H1 (cell line): Measurements from ENCODE around the gene TLE4. TPM values are rescaled to one million over a fixed set of nuclear protein-coding genes. Genes with fewer than 3 reads are reported as not detected.
A peak's percentile ranks its signal among the peaks of the same experiment; 100 is the strongest.

ENCODE experiments used
- CTCF ChIA-PET: fragments of 300-600 bp; sonication (Branson Sonifier 250); formaldehyde crosslinking; loops from one replicate; lab custom pipeline; 2021; ENCODE audit not compliant: partially characterized antibody; lab: Charles Lee
- POLR2A ChIA-PET: fragments of 300-600 bp; sonication (Branson Sonifier 250); formaldehyde crosslinking; loops from one replicate; lab custom pipeline; 2021; ENCODE audit warnings: inconsistent platforms; ENCODE audit not compliant: partially characterized antibody; lab: Charles Lee
- DNase-seq, 2 experiments: peaks; one replicate each; pipeline versions ENCODE4 v3.0.0 to v3.0.0-alpha.2; 2010 to 2022; ENCODE audit warnings: low spot score in 2 of 2, low read depth in 1 of 2, mixed read lengths in 1 of 2
- FAIRE-seq: peaks from 2 replicates; lab custom pipeline; 2011; peaks lifted over from hg19 to GRCh38; lab: Jason Lieb, UNC
- H2AFZ ChIP-seq: 2 replicates; pipeline ENCODE4 v1.8.1; 2012; ENCODE audit warnings: low read length, inconsistent platforms
- H2AK5ac ChIP-seq: 2 replicates; pipeline ENCODE4 v1.6.1; 2013; ENCODE audit warnings: low read depth, low read length
- H2BK120ac ChIP-seq: replicated peaks from 2 replicates; pipeline ENCODE3; 2013; ENCODE audit warnings: low read depth, low read length, inconsistent platforms
- H2BK12ac ChIP-seq: 2 replicates; pipeline ENCODE4 v1.6.1; 2013; ENCODE audit warnings: low read depth, low read length
- H2BK15ac ChIP-seq: 2 replicates; pipeline ENCODE4 v1.6.1; 2013; ENCODE audit warnings: low read length
- H2BK20ac ChIP-seq: 2 replicates; pipeline ENCODE4 v1.6.1; 2013; ENCODE audit warnings: low read length
- H2BK5ac ChIP-seq: 2 replicates; pipeline ENCODE4 v1.6.1; 2013; ENCODE audit warnings: low read depth, low read length
- H3K14ac ChIP-seq: 2 replicates; pipeline ENCODE4 v1.6.1; 2013; ENCODE audit warnings: inconsistent platforms; ENCODE audit not compliant: insufficient read length
- H3K18ac ChIP-seq: 2 replicates; pipeline ENCODE4 v1.6.1; 2013; ENCODE audit warnings: low read length; ENCODE audit errors: extremely low read depth
- H3K23ac ChIP-seq: 2 replicates; pipeline ENCODE4 v1.6.1; 2013; ENCODE audit warnings: inconsistent platforms; ENCODE audit not compliant: insufficient read length
- H3K23me2 ChIP-seq: 2 replicates; pipeline ENCODE4 v1.6.1; 2013; ENCODE audit warnings: low read depth, low read length
- H3K27ac ChIP-seq: 2 replicates; pipeline ENCODE4 v1.6.1; 2011; ENCODE audit warnings: low read depth, low read length, inconsistent platforms
- H3K27me3 ChIP-seq, 4 experiments: replicated peaks in 1 of 4; 1 replicate in 1 of 4; 2 replicates in 3 of 4; pipeline versions ENCODE4 v1.6.1 to v1.8.1; 2011 to 2013; ENCODE audit warnings: low read length in 3 of 4, mild to moderate bottlenecking in 3 of 4, inconsistent platforms in 2 of 4, mixed read lengths in 2 of 4, moderate library complexity in 1 of 4; ENCODE audit not compliant: control insufficient read depth in 3 of 4, insufficient read depth in 3 of 4; ENCODE audit errors: extremely low read depth in 1 of 4
- H3K36me3 ChIP-seq, 4 experiments: 2 replicates each; pipeline versions ENCODE4 v1.6.1 to v1.8.1; 2011 to 2013; ENCODE audit warnings: mild to moderate bottlenecking in 4 of 4, low read length in 3 of 4, moderate library complexity in 2 of 4, control low read depth in 1 of 4, inconsistent platforms in 1 of 4; ENCODE audit not compliant: insufficient read depth in 4 of 4, control insufficient read depth in 2 of 4
- H3K4ac ChIP-seq: replicated peaks from 2 replicates; pipeline ENCODE3; 2013; ENCODE audit warnings: low read length, low read depth, mixed read lengths, inconsistent platforms; ENCODE audit not compliant: insufficient read length
- H3K4me1 ChIP-seq, 4 experiments: replicated peaks in 1 of 4; 1 replicate in 1 of 4; 2 replicates in 3 of 4; pipeline versions ENCODE4 v1.6.1 to v1.8.1; 2011 to 2013; ENCODE audit warnings: low read length in 3 of 4, inconsistent platforms in 2 of 4, mixed read lengths in 1 of 4; ENCODE audit not compliant: insufficient read depth in 4 of 4, control insufficient read depth in 3 of 4
- H3K4me2 ChIP-seq, 2 experiments: 2 replicates each; pipeline versions ENCODE4 v1.6.1 to v1.8.1; 2011 to 2013; ENCODE audit warnings: low read depth in 2 of 2, low read length in 2 of 2, control low read depth in 1 of 2, inconsistent platforms in 1 of 2, mild to moderate bottlenecking in 1 of 2; ENCODE audit not compliant: insufficient read depth in 1 of 2
- H3K4me3 ChIP-seq, 4 experiments: fragments of 200-600, 300-600 bp in 1 of 4; sonication (generic), shearing (Covaris generic), sonication (Bioruptor Twin) in 1 of 4; 2 replicates each; pipeline versions ENCODE4 v1.5.1 to v1.8.1; 2011 to 2016; ENCODE audit warnings: low read length in 4 of 4, low read depth in 3 of 4, control low read depth in 2 of 4, inconsistent platforms in 2 of 4, mild to moderate bottlenecking in 2 of 4, mixed read lengths in 1 of 4, moderate library complexity in 1 of 4; ENCODE audit not compliant: insufficient read depth in 2 of 4; ENCODE audit errors: extremely low read depth in 1 of 4
- H3K56ac ChIP-seq: replicated peaks from 2 replicates; pipeline ENCODE3; 2013; ENCODE audit warnings: low read depth, mild to moderate bottlenecking, mixed read lengths, low read length, inconsistent platforms; ENCODE audit not compliant: insufficient read length
- H3K79me1 ChIP-seq: 2 replicates; pipeline ENCODE4 v1.6.1; 2013; ENCODE audit warnings: low read depth, low read length, control low read depth
- H3K79me2 ChIP-seq, 2 experiments: 2 replicates each; pipeline versions ENCODE4 v1.6.1 to v1.8.1; 2012 to 2013; ENCODE audit warnings: low read length in 2 of 2, mild to moderate bottlenecking in 2 of 2, inconsistent platforms in 1 of 2; ENCODE audit not compliant: insufficient read depth in 2 of 2, control insufficient read depth in 1 of 2
- H3K9ac ChIP-seq, 4 experiments: replicated peaks in 1 of 4; 1 replicate in 1 of 4; 2 replicates in 3 of 4; pipeline versions ENCODE4 v1.6.1 to v1.8.1; 2011 to 2013; ENCODE audit warnings: low read depth in 3 of 4, low read length in 3 of 4, control low read depth in 2 of 4, mild to moderate bottlenecking in 2 of 4, moderate library complexity in 2 of 4, inconsistent platforms in 1 of 4; ENCODE audit errors: extremely low read depth in 1 of 4
- H3K9me3 ChIP-seq, 2 experiments: 2 replicates each; pipeline versions ENCODE4 v1.6.1 to v1.8.1; 2012 to 2013; ENCODE audit warnings: mild to moderate bottlenecking in 2 of 2, moderate library complexity in 2 of 2, control low read depth in 1 of 2, inconsistent platforms in 1 of 2, low read depth in 1 of 2, low read length in 1 of 2, mixed read lengths in 1 of 2; ENCODE audit not compliant: insufficient read depth in 2 of 2
- H4K20me1 ChIP-seq, 2 experiments: replicated peaks in 1 of 2; 2 replicates each; pipeline versions ENCODE3 to v1.8.1; 2011 to 2013; ENCODE audit warnings: inconsistent platforms in 2 of 2, low read length in 2 of 2, mild to moderate bottlenecking in 1 of 2; ENCODE audit not compliant: insufficient read depth in 2 of 2, control insufficient read depth in 1 of 2
- H4K5ac ChIP-seq: 2 replicates; pipeline ENCODE4 v1.6.1; 2013; ENCODE audit warnings: low read length, low read depth, mixed read lengths, inconsistent platforms; ENCODE audit not compliant: insufficient read length
- H4K8ac ChIP-seq: 2 replicates; pipeline ENCODE4 v1.8.0; 2013; ENCODE audit warnings: mild to moderate bottlenecking, moderate library complexity, low read length, inconsistent platforms; ENCODE audit not compliant: insufficient read depth; ENCODE audit errors: extremely low read depth
- H4K91ac ChIP-seq: replicated peaks from 2 replicates; pipeline ENCODE3; 2013; ENCODE audit warnings: low read length, mixed read lengths, inconsistent platforms; ENCODE audit not compliant: insufficient read length
- CEBPB ChIP-seq: IDR thresholded peaks from 2 replicates; pipeline ENCODE4 v1.6.1; 2012; ENCODE audit warnings: low read depth, low read length
- CHD2 ChIP-seq: IDR thresholded peaks from 2 replicates; pipeline ENCODE4 v1.6.1; 2012; ENCODE audit warnings: low read length, improper control_type of control experiment
- EGR1 ChIP-seq: IDR thresholded peaks from 2 replicates; pipeline ENCODE4 v1.6.1; 2011; ENCODE audit warnings: low read depth, low read length, borderline replicate concordance
- HDAC6 ChIP-seq: IDR thresholded peaks from one replicate; pipeline ENCODE4 v1.7.1; 2012; ENCODE audit warnings: low read depth, mild to moderate bottlenecking, inconsistent platforms, low read length, moderate library complexity
- KDM1A ChIP-seq: fragments of 200-600, 300-600 bp; sonication (generic); IDR thresholded peaks from 2 replicates; pipeline ENCODE4 v1.7.1; 2016; ENCODE audit warnings: mild to moderate bottlenecking, low read length, borderline replicate concordance
- MAX ChIP-seq: IDR thresholded peaks from 2 replicates; pipeline ENCODE4 v1.6.1; 2012; ENCODE audit warnings: inconsistent platforms
- RAD21 ChIP-seq, 2 experiments: IDR thresholded peaks in 1 of 2; conservative IDR thresholded peaks in 1 of 2; 2 replicates each; pipeline ENCODE4 v1.6.1; 2011; ENCODE audit warnings: low read depth in 2 of 2, low read length in 2 of 2, improper control_type of control experiment in 1 of 2, inconsistent platforms in 1 of 2, mild to moderate bottlenecking in 1 of 2, moderate library complexity in 1 of 2
- RBBP5 ChIP-seq: IDR thresholded peaks from 2 replicates; pipeline ENCODE4 v1.7.1; 2012; ENCODE audit warnings: low read depth, mild to moderate bottlenecking, inconsistent platforms, low read length, moderate library complexity, borderline replicate concordance
- RXRA ChIP-seq: IDR thresholded peaks from 2 replicates; pipeline ENCODE4 v1.6.1; 2011; ENCODE audit warnings: low read depth, mild to moderate bottlenecking, low read length, moderate library complexity; ENCODE audit not compliant: insufficient read depth
- SRF ChIP-seq: IDR thresholded peaks from 2 replicates; pipeline ENCODE4 v1.6.1; 2011; ENCODE audit warnings: mild to moderate bottlenecking, low read depth, low read length, moderate library complexity
- TAF1 ChIP-seq: IDR thresholded peaks from 2 replicates; pipeline ENCODE4 v1.6.1; 2011; ENCODE audit warnings: mild to moderate bottlenecking, low read depth, low read length
- TCF12 ChIP-seq: IDR thresholded peaks from 2 replicates; pipeline ENCODE4 v1.6.1; 2011; ENCODE audit warnings: low read depth, mild to moderate bottlenecking, low read length
- WGBS, 2 experiments: shearing (Covaris generic) in 1 of 2; methylation state at CpG; one replicate each; pipeline versions ENCODE4 v1.1.6 to v1.1.7; 2013 to 2015; ENCODE audit warnings: low lambda C conversion rate in 2 of 2, mixed read lengths in 2 of 2, inconsistent platforms in 1 of 2, low coverage in 1 of 2, missing lambda C conversion rate in 1 of 2; ENCODE audit not compliant: insufficient replicate concordance in 2 of 2, insufficient coverage in 1 of 2, insufficient read length in 1 of 2; ENCODE audit errors: extremely low coverage in 1 of 2, missing lambda C conversion rate in 1 of 2; 5-methylcytosine and 5-hydroxymethylcytosine counted together
- polyA plus RNA-seq, 7 experiments: library from polyadenylated mRNA; depleted of rRNA in 3 of 7; stranded (reverse) in 5 of 7; unstranded in 2 of 7; fragments of >200 nt in 5 of 7; fragments of 200-250 nt in 2 of 7; gene quantifications; 1 replicate in 5 of 7; 2 replicates in 1 of 7; 4 replicates in 1 of 7; pipeline versions ENCODE4 v1.2.1 to v1.2.3, GENCODE V29; 2011 to 2013; ENCODE audit warnings: missing spikeins in 2 of 7, mixed read lengths in 2 of 7
- total RNA-seq: library from RNA; stranded (reverse); fragmentation: NEBNext Ultra II Directional; extraction: Animal tissue kit (Norgen Biotek cat#: 25700); gene quantifications from 2 replicates; pipeline ENCODE4 v1.2.1, GENCODE V29; 2021

Gene TLE4
- total and polyA plus RNA-seq, 2 of the 8 experiments (the other 6 are each of a cell fraction or from before 2014, with no cell fraction given), result 32.4 to 36.9 TPM

DNA sequence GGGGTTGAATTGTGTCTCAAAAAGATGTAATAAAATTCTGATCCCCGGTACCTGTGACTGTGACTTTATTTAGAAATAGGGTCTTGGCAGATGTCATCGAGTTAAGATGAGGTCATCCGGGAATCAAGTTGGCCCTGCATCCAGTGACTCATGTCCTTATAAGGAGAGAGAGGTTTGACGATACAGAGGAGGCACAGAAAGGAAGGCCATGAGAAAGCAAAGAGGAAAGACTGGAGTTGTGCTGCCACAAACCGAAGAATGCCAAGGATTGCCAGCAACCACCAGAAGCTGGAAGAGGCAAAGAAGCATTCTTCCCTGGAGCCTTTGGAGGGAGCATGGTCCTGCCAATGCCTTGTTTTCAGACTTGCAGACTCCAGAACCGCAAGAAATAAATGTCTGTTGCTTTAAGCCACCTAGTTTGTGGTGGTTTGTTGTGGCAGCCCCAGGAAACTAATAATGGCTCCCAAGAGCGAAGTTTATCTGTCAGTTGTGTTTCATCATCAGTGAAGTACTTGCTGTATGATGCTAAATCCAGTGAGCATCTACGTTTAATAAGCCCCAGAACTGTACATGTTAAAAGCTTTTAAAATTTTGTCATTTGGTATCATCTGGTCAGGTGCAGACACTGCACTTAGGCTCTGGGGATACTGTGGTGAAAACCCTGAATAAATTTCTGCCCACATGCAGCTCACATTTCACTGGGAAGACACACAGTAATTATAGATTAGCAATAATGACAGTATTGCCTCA is 114.8 kb downstream of the TLE4 start:
- Histone ChIP-seq H3K27ac (no peak overlapping the region), H4K8ac (no peak overlapping the region), H2BK12ac (no peak overlapping the region), H3K18ac (no peak overlapping the region), H2BK120ac (no peak overlapping the region), H3K14ac (no peak overlapping the region), H3K4me2 (no peak overlapping the region), H2BK15ac (0 out of 2 replicates have a peak overlapping the region, but pooled peaks have one; percentile 12), H3K4me3 (no peak overlapping the region), H3K9me3 (no peaks in the 10 kb centered on the region), H3K79me2 (peaks cover 0 to 2% of the 10 kb centered on the region in 2 experiments; a peak in 1 of 4 replicates), H2BK5ac (peak overlapping the region; percentile 29; the same call in 1 of the 2 replicates), H2BK20ac (no peak overlapping the region), H3K36me3 (peaks cover 0 to 6% (median 0%) of the 10 kb centered on the region in 4 experiments; a peak in 2 of 8 replicates), H3K4ac (no peak overlapping the region), H3K27me3 (no peaks in the 10 kb centered on the region), H3K4me1 (peaks cover 2 to 5% (median 2%) of the 10 kb centered on the region in 4 experiments; a peak in 4 of 7 replicates), H4K5ac (no peak overlapping the region), H3K23ac (no peak overlapping the region), H3K9ac (no peak overlapping the region), H3K23me2 (peaks cover 1% of the 10 kb centered on the region; the same call in 1 of the 2 replicates), H4K20me1 (peaks cover 0 to 3% of the 10 kb centered on the region in 2 experiments), H2AK5ac (no peak overlapping the region), H2AFZ (no peak overlapping the region), H3K56ac (no peak overlapping the region), H3K79me1 (no peaks in the 10 kb centered on the region), H4K91ac (no peak overlapping the region)
- CTCF ChIA-PET, result interaction anchor here (0.8 to 0.9 kb wide), 2 partner anchors 49 to 54 kb away, joined by 3 read pairs; no protein-coding TSS in a partner anchor
- no peak for FAIRE-seq
- POLR2A ChIA-PET, result no interaction called here
- 93% methylated on average over 7 of the region's 8 CpGs; no CpG with 5 or more reads in 1 of the 2 experiments for WGBS, 2 experiments
- no peak for DNase-seq
- TF ChIP-seq CHD2 (no peak), EGR1 (no peak), RBBP5 (no peak), SRF (peak; percentile 78), TCF12 (no peak), MAX (no peak), RXRA (no peak), CEBPB (no peak), TAF1 (no peak), HDAC6 (no peak), RAD21 (IDR thresholded peaks at IDR 0.05 in 1 of 2, conservative IDR thresholded peaks at IDR 0.05 in 1 of 2; ENCODE audit: low read depth in 2 of 2, low read length in 2 of 2) (peak; percentile 2 to 8; a peak in 1 of 4 replicates), KDM1A (no peak)
